Endothelial cell of umbilical vein (primary cell): ENCODE measurements around the gene GPR18. TPM values are rescaled to one million over a fixed set of nuclear protein-coding genes. Genes with fewer than 3 reads are reported as not detected.

Experiments
- BruUV-seq: library from RNA; stranded (reverse); fragments of 400-500 nt; replicated peaks from 2 replicates; lab custom pipeline; 2021; lab: Mats Ljungman, UMichigan
- CTCF ChIA-PET: fragments of 300-600, 350-600 bp; sonication (Branson Sonifier 250); formaldehyde crosslinking; loops from one replicate; lab custom pipeline; 2021; ENCODE audit warnings: antibody characterized with exemption, inconsistent platforms; lab: Charles Lee
- POLR2A ChIA-PET: fragments of 300-600, 350-600 bp; sonication (Branson Sonifier 250); formaldehyde crosslinking; loops from one replicate; lab custom pipeline; 2021; ENCODE audit warnings: antibody characterized with exemption, inconsistent platforms; lab: Charles Lee
- DNase-seq: peaks from one replicate; pipeline ENCODE4 v3.0.0-alpha.2; 2011; ENCODE audit warnings: low read depth, low spot score
- FAIRE-seq: peaks from 2 replicates; lab custom pipeline; 2011; peaks lifted over from hg19 to GRCh38; lab: Jason Lieb, UNC
- H2AFZ ChIP-seq: 2 replicates; pipeline ENCODE4 v1.6.0; 2012; ENCODE audit warnings: low read depth, low read length, control low read depth, inconsistent platforms
- H3K27ac ChIP-seq: 2 replicates; pipeline ENCODE4 v1.5.1; 2011; ENCODE audit warnings: low read depth, mild to moderate bottlenecking, control low read depth, low read length, moderate library complexity; ENCODE audit not compliant: insufficient read depth
- H3K27me3 ChIP-seq, 2 experiments: 2 replicates each; pipeline versions ENCODE4 v1.6.0 to v1.6.1; 2011; ENCODE audit warnings: low read length in 2 of 2, mixed read lengths in 1 of 2; ENCODE audit not compliant: control insufficient read depth in 2 of 2, insufficient read depth in 2 of 2
- H3K36me3 ChIP-seq, 2 experiments: 2 replicates in 1 of 2; 3 replicates in 1 of 2; pipeline ENCODE4 v1.5.1; 2011; ENCODE audit warnings: low read length in 2 of 2, mild to moderate bottlenecking in 1 of 2, moderate library complexity in 1 of 2; ENCODE audit not compliant: control insufficient read depth in 2 of 2, insufficient read depth in 2 of 2; ENCODE audit errors: extremely low read depth in 1 of 2
- H3K4me1 ChIP-seq: 3 replicates; pipeline ENCODE4 v1.5.1; 2011; ENCODE audit warnings: mild to moderate bottlenecking, low read length; ENCODE audit not compliant: control insufficient read depth, insufficient read depth; ENCODE audit errors: extremely low read depth
- H3K4me2 ChIP-seq: 2 replicates; pipeline ENCODE4 v1.6.1; 2011; ENCODE audit warnings: low read length, control low read depth, mixed read lengths; ENCODE audit not compliant: insufficient read depth
- H3K4me3 ChIP-seq, 3 experiments: fragments of 200-600 bp in 1 of 3; sonication (generic), shearing (Covaris generic) in 1 of 3; replicated peaks in 1 of 3; 2 replicates each; pipeline ENCODE4 v1.5.1; 2011 to 2016; ENCODE audit warnings: control low read depth in 3 of 3, low read length in 3 of 3, mild to moderate bottlenecking in 2 of 3, inconsistent platforms in 1 of 3, low read depth in 1 of 3, moderate library complexity in 1 of 3; ENCODE audit not compliant: insufficient read depth in 1 of 3
- H3K79me2 ChIP-seq: 2 replicates; pipeline ENCODE4 v1.6.0; 2012; ENCODE audit warnings: low read length, inconsistent platforms; ENCODE audit not compliant: control insufficient read depth, insufficient read depth
- H3K9ac ChIP-seq: replicated peaks from 2 replicates; pipeline ENCODE3; 2011; ENCODE audit warnings: low read length, control low read depth; ENCODE audit not compliant: insufficient read depth; ENCODE audit errors: extremely low read depth
- H3K9me1 ChIP-seq: replicated peaks from 3 replicates; pipeline ENCODE4 v1.6.0; 2011; ENCODE audit warnings: mild to moderate bottlenecking, low read length; ENCODE audit not compliant: control insufficient read depth, insufficient read depth; ENCODE audit errors: extremely low read depth
- H3K9me3 ChIP-seq: replicated peaks from 2 replicates; pipeline ENCODE4 v1.5.1; 2012; ENCODE audit warnings: low read length, inconsistent platforms; ENCODE audit not compliant: control insufficient read depth, insufficient read depth
- H4K20me1 ChIP-seq: replicated peaks from 2 replicates; pipeline ENCODE3; 2011; ENCODE audit warnings: mild to moderate bottlenecking, low read length; ENCODE audit not compliant: control insufficient read depth, insufficient read depth; ENCODE audit errors: extremely low read depth
- EZH2 ChIP-seq: IDR thresholded peaks from 2 replicates; pipeline ENCODE4 v1.6.1; 2012; ENCODE audit warnings: borderline replicate concordance, low read depth, mild to moderate bottlenecking, moderate library complexity, low read length, inconsistent platforms; ENCODE audit not compliant: severe bottlenecking
- FOS ChIP-seq: IDR thresholded peaks from 2 replicates; pipeline ENCODE4 v1.6.1; 2011; ENCODE audit warnings: mild to moderate bottlenecking, low read length, moderate library complexity, borderline replicate concordance; ENCODE audit not compliant: insufficient read depth
- GATA2 ChIP-seq: IDR thresholded peaks from 2 replicates; pipeline ENCODE4 v1.7.0; 2011; ENCODE audit warnings: low read depth, mild to moderate bottlenecking, moderate library complexity, mixed read lengths, low read length; ENCODE audit not compliant: insufficient read length, insufficient read depth
- JUN ChIP-seq: IDR thresholded peaks from 2 replicates; pipeline ENCODE4 v1.6.1; 2011; ENCODE audit warnings: borderline replicate concordance, low read depth; ENCODE audit not compliant: insufficient read length, insufficient read depth
- MAX ChIP-seq: IDR thresholded peaks from 2 replicates; pipeline ENCODE4 v1.6.1; 2011; ENCODE audit not compliant: insufficient read depth, insufficient read length
- MYC ChIP-seq: IDR thresholded peaks from one replicate; pipeline ENCODE4 v1.6.1; 2011; ENCODE audit warnings: mild to moderate bottlenecking, low read depth, low read length
- POLR2A ChIP-seq: IDR thresholded peaks from 2 replicates; pipeline ENCODE4 v1.6.1; 2012; ENCODE audit warnings: low read depth, mild to moderate bottlenecking, control low read depth, low read length
- POLR2AphosphoS5 ChIP-seq: IDR thresholded peaks from 2 replicates; pipeline ENCODE4 v1.6.1; 2012; ENCODE audit warnings: low read depth, mild to moderate bottlenecking, control low read depth, low read length, moderate library complexity; ENCODE audit not compliant: insufficient read depth
- dilution Hi-C: fragments of 300-500 bp; cut with MboI; formaldehyde crosslinking; loops from one replicate; pipeline ENCODE4 v1.15.0; 2019; ENCODE audit warnings: low sequenced_read_pairs; ENCODE audit not compliant: extremely low pct_ligation_motif_present
- intact Hi-C: fragments of 100-400 bp; cut with micrococcal nuclease; formaldehyde crosslinking; loops from one replicate; pipeline ENCODE4 v1.10.0; 2022
- polyA plus RNA-seq, 4 experiments: library from polyadenylated mRNA; depleted of rRNA in 3 of 4; stranded (reverse) in 3 of 4; unstranded in 1 of 4; fragments of >200 nt; gene quantifications; 2 replicates each; pipeline versions ENCODE4 v1.2.1 to v1.2.3, GENCODE V29; 2011 to 2012; ENCODE audit warnings: missing spikeins in 1 of 4
- total RNA-seq: library from RNA; stranded (reverse); gene quantifications from 2 replicates; pipeline ENCODE4 v1.2.3, GENCODE V29; 2021
- TF ChIP-seq, protein P1 (sequence below), 2 donors: IDR thresholded peaks; 1 replicate in 1 of 2; 2 replicates in 1 of 2; pipeline ENCODE4 v1.5.1; 2011; ENCODE audit warnings: low read length in 2 of 2, mild to moderate bottlenecking in 2 of 2, moderate library complexity in 2 of 2, control low read depth in 1 of 2, inconsistent platforms in 1 of 2, low read depth in 1 of 2; ENCODE audit not compliant: insufficient read depth in 1 of 2; ENCODE audit errors: extremely low read depth in 1 of 2

GPR18 gene
- total and polyA plus RNA-seq, 2 donors (not counting 3 experiments of a cell fraction or from before 2014, with no cell fraction given) = not detected

DNA sequence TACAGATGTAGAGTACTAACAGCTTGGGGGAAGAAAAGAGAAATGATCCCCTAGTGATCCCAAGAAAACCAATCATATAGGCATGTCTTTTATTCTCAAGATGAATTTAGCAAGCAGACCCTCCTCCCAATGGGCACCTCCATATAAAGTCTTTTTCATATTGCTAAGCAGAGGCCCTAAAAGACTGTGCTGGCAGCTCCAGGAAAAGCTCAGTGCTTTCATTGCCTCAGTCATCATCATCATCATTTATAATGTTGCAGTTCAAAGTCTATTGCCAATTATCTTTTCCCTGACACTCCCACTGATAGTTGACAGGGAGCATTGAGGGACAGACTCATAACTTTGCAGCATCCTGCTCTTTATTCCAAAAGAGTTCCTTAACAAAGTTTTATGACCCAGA lies 36.0 kb upstream of the GPR18 start:
- Histone ChIP-seq H3K4me1 (no peaks in the 10 kb centered on the region), H3K79me2 (no peaks in the 10 kb centered on the region), H3K9me1 (no peaks in the 10 kb centered on the region), H3K27me3 (no peaks in the 10 kb centered on the region), H3K9ac (no peak overlapping the region), H3K27ac (no peak overlapping the region), H4K20me1 (no peaks in the 10 kb centered on the region), H3K9me3 (no peaks in the 10 kb centered on the region), H3K4me2 (no peak overlapping the region), H2AFZ (no peak overlapping the region), H3K36me3 (no peaks in the 10 kb centered on the region), H3K4me3 (no peak overlapping the region)
- no TSS peak for BruUV-seq
- TF ChIP-seq, protein P1, sequence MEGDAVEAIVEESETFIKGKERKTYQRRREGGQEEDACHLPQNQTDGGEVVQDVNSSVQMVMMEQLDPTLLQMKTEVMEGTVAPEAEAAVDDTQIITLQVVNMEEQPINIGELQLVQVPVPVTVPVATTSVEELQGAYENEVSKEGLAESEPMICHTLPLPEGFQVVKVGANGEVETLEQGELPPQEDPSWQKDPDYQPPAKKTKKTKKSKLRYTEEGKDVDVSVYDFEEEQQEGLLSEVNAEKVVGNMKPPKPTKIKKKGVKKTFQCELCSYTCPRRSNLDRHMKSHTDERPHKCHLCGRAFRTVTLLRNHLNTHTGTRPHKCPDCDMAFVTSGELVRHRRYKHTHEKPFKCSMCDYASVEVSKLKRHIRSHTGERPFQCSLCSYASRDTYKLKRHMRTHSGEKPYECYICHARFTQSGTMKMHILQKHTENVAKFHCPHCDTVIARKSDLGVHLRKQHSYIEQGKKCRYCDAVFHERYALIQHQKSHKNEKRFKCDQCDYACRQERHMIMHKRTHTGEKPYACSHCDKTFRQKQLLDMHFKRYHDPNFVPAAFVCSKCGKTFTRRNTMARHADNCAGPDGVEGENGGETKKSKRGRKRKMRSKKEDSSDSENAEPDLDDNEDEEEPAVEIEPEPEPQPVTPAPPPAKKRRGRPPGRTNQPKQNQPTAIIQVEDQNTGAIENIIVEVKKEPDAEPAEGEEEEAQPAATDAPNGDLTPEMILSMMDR (IDR thresholded peaks at IDR 0.05; ENCODE audit: extremely low read depth in 1 of 2, insufficient read depth in 1 of 2, low read depth in 1 of 2, low read length in 2 of 2) = no peak
- TF ChIP-seq GATA2 (no peak), MYC (no peak), MAX (no peak), FOS (no peak), POLR2AphosphoS5 (no peak), JUN (no peak), POLR2A (no peak), EZH2 (no peak)
- DNase-seq = no peak
- POLR2A ChIA-PET = interaction anchor here (0.5 kb wide), 1 partner anchor 44 kb away, joined by 3 read pairs; no protein-coding TSS in a partner anchor
- FAIRE-seq = no peak
- intact Hi-C loops = no loop called here
- CTCF ChIA-PET = interaction anchor here (1.3 kb wide), 1 partner anchor 10 kb away, joined by 3 read pairs; no protein-coding TSS in a partner anchor
- dilution Hi-C loops = no loop called here
